Measurements from ENCODE around the gene CARD14.
A peak's percentile ranks its signal among the peaks of the same experiment; 100 is the strongest.
"Not testable (repeated sequence)": the region's sequence is repeated elsewhere in the genome, so short reads cannot be mapped to it uniquely, and the experiment has no call there.

The CARD14 gene

DNA sequence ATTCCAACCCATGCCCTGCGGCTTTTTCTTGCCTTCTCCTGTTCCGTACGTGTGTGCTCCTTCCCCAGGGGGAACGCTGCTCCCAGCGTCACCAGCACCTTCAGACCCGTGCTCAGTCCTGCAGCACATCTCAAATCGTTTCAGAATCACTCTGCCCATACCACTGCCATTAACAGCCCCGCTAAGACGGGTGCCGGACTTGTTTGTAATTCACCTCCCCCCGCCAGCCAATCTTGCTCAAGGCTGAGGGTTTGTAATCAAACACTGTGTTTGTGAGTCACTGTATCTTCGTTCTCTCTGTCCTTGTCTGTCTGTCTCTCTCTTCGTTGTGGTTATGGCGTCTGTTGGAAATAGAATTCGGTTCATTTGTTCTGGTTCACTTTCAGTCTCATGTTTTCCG, 17.3 kb downstream of the CARD14 start:
- DNase-seq = no peak

DNA sequence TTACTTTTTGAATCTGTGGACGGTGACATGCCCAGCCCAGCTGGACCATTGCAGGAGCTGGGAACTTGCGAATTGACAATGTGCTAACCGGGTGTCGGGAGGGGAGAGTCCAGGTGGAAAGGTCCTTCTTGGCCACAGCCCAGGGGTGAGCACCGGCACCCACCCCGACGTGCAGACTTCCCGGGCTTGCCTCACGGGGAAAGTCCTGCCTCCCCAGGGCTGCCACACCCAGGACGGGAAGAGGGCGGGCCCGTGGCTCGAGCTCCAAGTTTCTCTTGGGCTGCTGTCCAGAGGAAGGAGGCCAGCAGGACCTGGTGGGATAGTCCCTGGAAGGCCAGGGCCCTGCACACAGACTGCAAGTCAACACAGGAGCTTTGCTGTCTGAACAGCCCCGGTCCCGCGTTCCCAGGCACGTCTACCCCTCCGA, 17.7 kb downstream of the CARD14 start:
- no peak for DNase-seq

- no peak for DNase-seq
Measured at GRCh38 chr17:80189611-80190010, 19.8 kb downstream of the CARD14 start.

DNA sequence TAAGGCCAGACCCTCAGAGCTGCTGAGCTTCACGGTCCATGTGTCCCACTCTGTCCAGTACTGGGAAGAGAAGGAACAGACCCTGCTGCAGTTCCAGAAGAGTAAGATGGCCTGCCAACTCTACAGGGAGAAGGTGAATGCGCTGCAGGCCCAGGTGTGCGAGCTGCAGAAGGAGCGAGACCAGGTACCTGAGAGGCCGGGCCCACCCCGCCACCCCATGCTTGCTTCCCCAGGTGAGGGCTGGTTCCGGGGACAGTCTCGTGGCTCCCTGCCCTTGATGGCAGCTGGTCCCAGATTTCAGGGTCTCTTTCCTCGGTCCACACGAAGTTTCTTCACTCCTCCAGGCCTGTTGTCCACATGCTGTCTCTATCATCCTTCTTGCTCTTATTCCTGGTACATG, 20.9 kb downstream of the CARD14 start:
- no peak for DNase-seq

GRCh38 chr17:80191192-80191591, 21.4 kb downstream of the CARD14 start:
- DNase-seq = peak; percentile 33

DNA sequence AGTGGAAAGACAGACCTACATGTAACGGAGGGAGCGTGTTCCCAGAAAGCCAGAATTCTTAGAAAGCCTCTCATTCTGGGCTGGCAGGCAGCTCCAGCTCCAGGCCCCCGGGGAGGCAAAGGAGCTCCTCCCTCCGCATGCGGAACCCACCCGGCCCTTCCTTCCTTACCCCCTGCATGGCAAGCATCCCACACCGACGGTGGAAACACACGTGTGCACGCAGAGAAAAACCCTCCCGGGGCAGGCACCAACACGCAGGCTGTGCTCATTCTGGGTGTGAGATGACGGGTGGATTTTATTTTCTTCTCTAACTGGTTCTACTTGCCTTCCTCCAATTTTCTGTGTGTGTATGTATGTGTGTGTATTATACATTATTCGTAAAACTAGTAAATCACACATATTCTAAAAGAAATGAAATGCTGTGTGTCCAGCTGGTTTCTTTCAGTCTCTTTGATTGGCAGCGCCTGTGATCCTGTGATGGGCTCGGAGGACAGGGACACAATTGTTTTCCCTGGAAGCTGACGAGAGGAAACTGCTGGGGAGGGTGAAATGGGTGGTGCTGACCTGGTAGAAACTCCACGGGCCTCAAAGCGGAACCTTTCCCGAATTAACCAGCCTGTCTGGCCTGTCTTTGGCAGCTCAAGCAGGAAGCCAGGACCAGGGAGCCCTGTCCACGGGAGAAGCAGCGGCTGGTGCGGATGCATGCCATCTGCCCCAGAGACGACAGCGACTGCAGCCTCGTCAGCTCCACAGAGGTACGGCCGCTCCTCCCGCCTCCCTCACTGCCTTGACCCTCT, 22.2 kb downstream of the CARD14 start:
- no peak for DNase-seq

DNA sequence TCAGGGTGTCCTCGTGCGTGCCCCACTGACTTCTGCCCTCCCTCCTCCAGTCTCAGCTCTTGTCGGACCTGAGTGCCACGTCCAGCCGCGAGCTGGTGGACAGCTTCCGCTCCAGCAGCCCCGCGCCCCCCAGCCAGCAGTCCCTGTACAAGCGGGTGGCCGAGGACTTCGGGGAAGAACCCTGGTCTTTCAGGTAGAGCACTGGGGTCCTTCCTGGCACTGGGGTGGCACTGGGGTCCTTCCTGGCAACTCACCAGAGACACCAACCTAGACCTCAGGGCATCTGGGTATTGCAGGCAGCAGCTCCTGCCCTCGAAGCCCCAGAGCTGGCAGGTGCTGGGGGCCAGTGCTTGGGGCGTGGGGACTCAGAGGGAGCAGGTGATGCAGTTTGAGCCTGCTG, 25.3 kb downstream of the CARD14 start:
- DNase-seq = no peak

DNA sequence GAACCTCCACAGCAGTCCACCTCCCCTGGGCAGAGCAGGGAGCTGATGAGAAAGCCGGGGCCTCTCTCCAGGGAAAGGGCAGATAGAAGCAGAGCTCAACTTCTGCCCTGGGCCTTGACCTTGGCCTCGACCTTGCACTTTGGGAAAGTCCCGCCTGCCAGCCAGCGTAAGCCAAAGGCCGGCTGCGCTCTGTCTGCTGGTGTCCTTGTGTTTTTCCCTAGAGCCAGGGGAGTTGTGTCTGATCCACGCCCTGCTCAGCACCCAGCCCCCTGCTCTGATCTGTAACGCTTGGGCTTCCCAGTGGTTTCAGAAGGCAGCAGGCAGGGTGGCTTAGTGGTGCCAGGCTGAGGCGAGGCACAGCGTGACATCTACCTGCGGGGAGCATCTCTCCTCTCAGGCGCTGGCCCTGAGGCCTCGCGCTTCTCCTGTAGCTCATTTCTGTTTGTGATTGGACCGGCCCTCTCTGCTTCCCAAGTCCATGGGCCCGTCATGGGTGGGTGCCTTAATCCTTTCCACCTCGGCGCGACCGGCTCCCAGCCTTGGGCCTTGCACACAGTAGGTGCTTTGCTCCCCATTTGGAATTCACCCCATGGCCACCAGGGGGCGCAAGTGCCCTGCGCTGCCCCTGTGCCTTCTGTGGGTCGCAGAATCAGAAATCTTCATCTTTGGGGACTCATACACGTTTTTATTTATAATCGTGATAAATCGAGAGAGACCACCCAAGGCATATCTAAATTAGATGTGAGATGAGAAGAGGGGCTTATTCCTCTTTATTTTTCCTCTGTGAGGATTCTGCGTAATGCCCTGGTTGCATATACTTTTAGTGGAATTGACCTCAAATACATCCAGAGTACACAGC, 26.1 kb downstream of the CARD14 start:
- DNase-seq = no peak

DNA sequence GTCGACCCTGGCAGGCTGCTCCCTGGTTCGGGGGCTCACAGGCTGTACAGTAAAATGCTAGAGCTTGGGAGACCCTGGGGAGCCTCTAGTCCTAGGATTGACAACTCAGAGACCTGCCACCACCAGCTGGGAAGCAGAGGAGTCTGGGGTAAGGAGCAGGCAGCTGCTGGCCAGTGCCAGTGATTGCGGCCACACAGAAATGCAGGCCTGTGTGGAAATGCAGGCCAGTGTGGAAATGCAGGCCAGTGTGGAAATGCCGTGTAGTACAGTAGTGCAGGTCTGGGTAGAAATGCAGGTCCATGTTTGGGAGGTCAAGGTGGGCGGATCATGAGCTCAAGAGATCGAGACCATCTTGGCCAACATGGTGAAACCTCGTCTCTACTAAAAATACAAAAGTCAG, 26.8 kb downstream of the CARD14 start:
- no peak for DNase-seq

DNA sequence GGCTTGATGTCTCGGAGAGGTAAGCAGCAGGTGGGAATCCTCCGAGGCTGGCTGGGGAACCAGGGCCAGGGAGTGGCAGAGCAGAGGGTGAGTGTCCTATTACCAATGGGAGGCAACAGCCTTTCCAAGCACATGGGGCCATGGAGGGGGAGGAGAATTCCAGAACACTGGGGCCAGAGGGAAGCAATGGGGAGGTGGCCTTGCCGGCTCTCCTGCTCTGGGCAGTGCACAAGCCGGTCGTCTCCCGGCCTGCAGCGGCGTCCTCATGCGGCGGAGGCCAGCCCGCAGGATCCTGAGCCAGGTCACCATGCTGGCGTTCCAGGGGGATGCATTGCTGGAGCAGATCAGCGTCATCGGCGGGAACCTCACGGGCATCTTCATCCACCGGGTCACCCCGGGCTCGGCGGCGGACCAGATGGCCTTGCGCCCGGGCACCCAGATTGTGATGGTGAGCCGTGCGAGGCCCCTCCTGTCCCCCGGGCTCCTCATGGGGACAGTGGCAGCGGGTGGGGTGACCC, 28.4 kb downstream of the CARD14 start:
- DNase-seq = peak; percentile 7

DNA sequence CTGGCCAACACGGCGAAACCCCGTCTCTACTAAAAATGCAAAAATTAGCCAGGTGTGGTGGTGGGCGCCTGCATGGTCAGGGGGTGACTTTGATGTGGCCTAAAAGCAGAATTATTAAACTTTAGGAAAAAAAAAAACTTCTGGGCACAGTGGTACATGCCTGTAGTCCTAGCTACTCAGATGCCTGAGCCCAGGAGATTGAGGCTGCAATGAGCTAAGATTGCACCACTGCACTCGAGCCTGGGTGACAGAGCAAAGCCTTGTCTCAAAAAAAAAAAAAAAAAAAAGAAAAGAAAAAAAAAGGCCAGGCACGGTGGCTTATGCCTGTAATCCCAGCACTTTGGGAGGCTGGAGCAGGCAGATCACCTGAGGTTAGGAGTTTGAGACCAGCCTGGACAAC, 29.5 kb downstream of the CARD14 start:
- not testable (repeated sequence) for DNase-seq

- DNase-seq = no peak
Measured at GRCh38 chr17:80201446-80201845, 31.6 kb downstream of the CARD14 start.

GRCh38 chr17:80202197-80202596, 32.4 kb downstream of the CARD14 start:
- DNase-seq = no peak

DNA sequence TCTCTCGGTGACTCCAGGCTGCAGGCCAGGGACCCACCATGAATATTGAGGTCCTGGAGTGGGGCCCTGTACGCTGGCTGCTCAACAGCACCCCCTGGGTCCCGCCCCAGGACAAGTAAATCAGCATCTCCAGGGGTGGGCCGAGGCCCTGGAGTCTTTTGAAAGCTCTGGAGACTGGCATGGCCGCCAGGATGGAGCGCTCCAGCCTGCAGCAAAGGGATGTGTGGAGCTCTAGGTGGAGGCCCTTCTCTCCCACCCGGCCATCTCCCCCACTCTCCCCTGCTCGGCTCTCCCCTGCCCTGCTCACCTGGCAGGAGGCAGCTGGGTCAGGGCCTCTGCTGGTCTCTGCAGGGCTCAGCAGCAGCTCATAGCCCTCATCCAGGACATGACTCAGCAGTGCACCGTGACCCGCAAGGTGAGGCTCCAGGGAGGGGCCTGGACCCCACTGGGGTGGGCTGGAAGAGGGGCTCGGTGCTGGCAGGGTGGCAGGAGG, 33.7 kb downstream of the CARD14 start:
- no peak for DNase-seq

GRCh38 chr17:80204626-80205468, 35.0 kb downstream of the CARD14 start:
- no peak for DNase-seq

GRCh38 chr17:80205811-80206210, 36.0 kb downstream of the CARD14 start:
- DNase-seq = no peak

DNA sequence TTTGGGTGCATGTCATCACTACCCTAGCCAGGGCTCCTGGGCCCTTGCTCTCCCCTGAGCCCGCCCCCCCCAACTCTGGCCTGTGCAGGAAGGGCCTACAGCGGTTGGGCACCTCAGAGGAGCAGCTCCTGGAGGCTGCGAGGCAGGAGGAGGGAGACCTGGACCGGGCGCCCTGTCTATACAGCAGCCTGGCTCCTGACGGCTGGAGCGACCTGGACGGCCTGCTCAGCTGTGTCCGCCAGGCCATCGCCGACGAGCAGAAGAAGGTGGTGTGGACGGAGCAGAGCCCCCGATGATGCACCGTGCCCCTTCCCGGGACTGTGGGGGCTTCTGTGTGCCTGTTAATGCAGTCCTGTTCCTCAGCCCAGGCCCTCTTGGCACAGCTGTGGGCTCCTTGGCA, 38.2 kb downstream of the CARD14 start:
- no peak for DNase-seq

GRCh38 chr17:80209765-80210164, 39.9 kb downstream of the CARD14 start:
- DNase-seq = no peak

GRCh38 chr17:80210348-80211108, 40.7 kb downstream of the CARD14 start:
- DNase-seq = no peak

DNA sequence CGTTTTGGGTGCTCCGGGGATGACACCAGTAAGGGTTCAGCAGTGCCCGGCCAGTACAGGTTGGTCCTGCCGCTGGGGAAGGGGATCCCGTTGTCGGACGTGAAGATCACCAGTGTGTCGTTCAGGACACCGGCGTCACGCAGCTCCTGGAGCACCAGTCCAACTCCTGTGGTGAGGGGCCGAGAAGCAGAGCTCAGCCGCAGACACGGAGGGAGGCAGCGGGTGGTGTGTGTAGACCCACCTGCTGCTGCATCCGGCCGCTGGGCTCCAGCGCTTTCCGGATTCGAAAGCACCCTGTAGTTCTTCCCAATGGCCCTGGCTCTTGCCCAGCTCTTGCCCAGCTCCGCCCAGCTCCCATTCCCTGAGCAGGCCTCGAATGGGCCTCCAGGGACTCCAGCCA, 42.3 kb downstream of the CARD14 start:
- DNase-seq = no peak

DNA sequence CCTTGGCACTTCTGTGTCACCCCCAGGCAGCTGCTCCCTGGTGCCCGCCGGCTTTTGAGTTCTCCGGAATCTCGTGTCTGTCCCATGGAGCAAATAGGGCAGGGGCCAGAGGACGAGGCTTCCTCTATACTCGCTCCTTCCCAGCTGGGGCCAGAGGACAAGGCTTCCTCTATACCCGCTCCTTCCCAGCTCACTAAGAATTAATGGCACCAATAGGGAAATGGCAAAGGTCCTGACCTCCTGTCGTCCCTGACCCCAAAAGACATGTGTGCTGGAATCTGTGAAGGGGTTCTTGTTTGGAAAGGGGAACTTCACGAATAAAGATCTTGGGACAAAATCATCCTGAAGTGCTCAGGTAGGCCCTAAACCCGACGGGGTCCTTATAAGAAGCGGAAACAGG, 42.7 kb downstream of the CARD14 start:
- DNase-seq = no peak

Measured in SHP77 treated with DMSO at 0.1 percent for 48 hours (cell line).